SK-N-SH (cell line): ENCODE data around the gene ZNF8. TPM values are rescaled to one million over a fixed set of nuclear protein-coding genes. Genes with fewer than 3 reads are reported as not detected.

Source experiments
- CTCF ChIA-PET: fragments of 300-600, 350-600 bp; formaldehyde crosslinking; extraction: SDS; loops from one replicate; lab custom pipeline; 2021; lab: Yijun Ruan, JAX
- POLR2A ChIA-PET: fragments of 350-600 bp; sonication (Branson Sonifier 250); formaldehyde crosslinking; extraction: SDS; loops from one replicate; lab custom pipeline; 2020; ENCODE audit warnings: antibody characterized with exemption, inconsistent platforms; lab: Yijun Ruan, JAX
- DNase-seq: peaks from one replicate; pipeline ENCODE4 v3.0.0; 2012
- H2AFZ ChIP-seq: fragments of 200-600 bp; sonication (generic); 2 replicates; pipeline ENCODE4 v1.8.1; 2016; ENCODE audit warnings: antibody characterized with exemption, mild to moderate bottlenecking, low read depth
- H3F3A ChIP-seq: fragments of 200-600 bp; sonication (generic); replicated peaks from 2 replicates; pipeline ENCODE3; 2016; ENCODE audit warnings: antibody characterized with exemption, mild to moderate bottlenecking; ENCODE audit not compliant: insufficient read depth
- H3K27ac ChIP-seq, 2 experiments: fragments of 200-500 bp in 1 of 2; fragments of 200-600 bp in 1 of 2; sonication (Bioruptor generic) in 1 of 2; sonication (generic), shearing (Covaris generic) in 1 of 2; 2 replicates each; pipeline versions ENCODE4 v1.5.1 to v1.6.1; 2014 to 2016; ENCODE audit warnings: low read depth in 2 of 2, inconsistent platforms in 1 of 2, low read length in 1 of 2, mild to moderate bottlenecking in 1 of 2, mixed read lengths in 1 of 2
- H3K27me3 ChIP-seq: fragments of 200-600 bp; sonication (generic), shearing (Covaris generic); 2 replicates; pipeline ENCODE4 v1.6.1; 2016; ENCODE audit warnings: mixed run types; ENCODE audit not compliant: insufficient read depth
- H3K36me3 ChIP-seq, 2 experiments: fragments of 200-500 bp in 1 of 2; fragments of 200-600 bp in 1 of 2; sonication (Bioruptor generic) in 1 of 2; sonication (generic) in 1 of 2; replicated peaks in 1 of 2; 2 replicates each; pipeline versions ENCODE3 to v1.5.1; 2014 to 2016; ENCODE audit warnings: low read length in 1 of 2, mild to moderate bottlenecking in 1 of 2; ENCODE audit not compliant: insufficient read depth in 2 of 2, control insufficient read depth in 1 of 2
- H3K4me1 ChIP-seq, 2 experiments: fragments of 200-500 bp in 1 of 2; fragments of 200-600 bp in 1 of 2; sonication (Bioruptor generic) in 1 of 2; sonication (generic), shearing (Covaris generic) in 1 of 2; 2 replicates each; pipeline versions ENCODE4 v1.5.1 to v1.6.1; 2014 to 2016; ENCODE audit warnings: low read depth in 1 of 2, low read length in 1 of 2, mixed run types in 1 of 2; ENCODE audit not compliant: insufficient read depth in 2 of 2, control insufficient read depth in 1 of 2
- H3K4me2 ChIP-seq: fragments of 200-600 bp; sonication (generic), shearing (Covaris generic); 2 replicates; pipeline ENCODE4 v1.6.1; 2017; ENCODE audit warnings: mixed run types
- H3K4me3 ChIP-seq, 2 experiments: fragments of 200-500 bp in 1 of 2; fragments of 200-600 bp in 1 of 2; sonication (Bioruptor generic) in 1 of 2; sonication (generic), shearing (Covaris generic) in 1 of 2; 2 replicates each; pipeline versions ENCODE4 v1.5.1 to v1.8.1; 2014 to 2016; ENCODE audit warnings: low read depth in 2 of 2, inconsistent platforms in 1 of 2, low read length in 1 of 2, mild to moderate bottlenecking in 1 of 2, mixed read lengths in 1 of 2, moderate library complexity in 1 of 2
- H3K79me2 ChIP-seq: fragments of 200-600 bp; sonication (generic); 2 replicates; pipeline ENCODE4 v1.8.1; 2017; ENCODE audit warnings: mild to moderate bottlenecking; ENCODE audit not compliant: insufficient read depth
- H3K9ac ChIP-seq: fragments of 200-600 bp; sonication (generic); 2 replicates; pipeline ENCODE4 v1.6.1; 2017; ENCODE audit warnings: mixed run types
- H3K9me2 ChIP-seq: fragments of 200-600 bp; sonication (generic); 2 replicates; pipeline ENCODE4 v1.6.1; 2017; ENCODE audit warnings: mixed run types
- H3K9me3 ChIP-seq: fragments of 200-600 bp; sonication (generic); 2 replicates; pipeline ENCODE4 v1.6.1; 2017; ENCODE audit warnings: mixed run types, mild to moderate bottlenecking, moderate library complexity
- H4K20me1 ChIP-seq: fragments of 200-600 bp; sonication (generic); 2 replicates; pipeline ENCODE4 v1.6.1; 2017; ENCODE audit warnings: mild to moderate bottlenecking, mixed run types; ENCODE audit not compliant: insufficient read depth
- FOXM1 ChIP-seq: IDR thresholded peaks from 2 replicates; pipeline ENCODE4 v1.4.0; 2012; ENCODE audit warnings: low read depth, mild to moderate bottlenecking
- MEF2A ChIP-seq: IDR thresholded peaks from 2 replicates; pipeline ENCODE4 v1.4.0; 2012; ENCODE audit warnings: low read depth, borderline replicate concordance
- RAD21 ChIP-seq: IDR thresholded peaks from 2 replicates; pipeline ENCODE4 v1.6.1; 2012; ENCODE audit warnings: mild to moderate bottlenecking, low read length
- SIN3A ChIP-seq: IDR thresholded peaks from 2 replicates; pipeline ENCODE4 v1.6.1; 2012; ENCODE audit warnings: low read depth, mild to moderate bottlenecking, low read length, moderate library complexity, borderline replicate concordance
- SMC3 ChIP-seq: IDR thresholded peaks from 2 replicates; pipeline ENCODE4 v1.6.1; 2012; ENCODE audit warnings: low read depth, low read length, improper control_type of control experiment
- TEAD4 ChIP-seq: IDR thresholded peaks from 2 replicates; pipeline ENCODE4 v1.4.0; 2012; ENCODE audit warnings: mild to moderate bottlenecking, borderline replicate concordance; ENCODE audit not compliant: insufficient read depth
- WGBS: methylation state at CpG from one replicate; pipeline ENCODE4 v1.1.6; 2017; ENCODE audit warnings: low lambda C conversion rate; 5-methylcytosine and 5-hydroxymethylcytosine counted together
- polyA plus RNA-seq, 3 experiments: library from polyadenylated mRNA; depleted of rRNA; stranded (reverse); fragments of >200 nt; gene quantifications; 2 replicates each; pipeline ENCODE4 v1.2.3, GENCODE V29; 2012

ZNF8 gene
- polyA plus RNA-seq, 1 of the 3 experiments (the other 2 are of a cell fraction): 1.4 TPM

DNA sequence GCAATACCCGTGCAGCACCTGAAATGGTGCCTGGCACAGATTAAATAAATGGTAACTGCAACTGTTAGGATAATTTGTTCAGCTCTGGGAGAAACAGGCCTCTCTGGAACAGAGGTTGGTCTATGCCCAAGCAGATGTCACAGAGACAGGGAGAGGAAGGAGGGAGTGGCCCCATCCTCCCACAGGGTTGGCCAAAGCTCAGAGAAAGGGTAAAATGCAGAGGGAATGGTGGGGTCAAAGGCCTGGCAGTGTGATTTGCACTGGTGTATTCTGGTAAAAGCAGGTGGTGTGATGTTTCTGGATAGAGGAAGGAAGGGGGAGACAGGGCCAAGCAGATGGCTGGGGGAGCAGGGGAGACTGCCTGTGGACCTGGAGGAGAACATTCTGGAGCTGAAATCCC, 57.5 kb downstream of the ZNF8 start:
- Histone ChIP-seq H3K9me3 (no peaks in the 10 kb centered on the region), H3K27ac (no peak overlapping the region), H3K9ac (no peak overlapping the region), H3K79me2 (peaks cover 15% of the 10 kb centered on the region; the same call in 1 of the 2 replicates), H3K9me2 (no peaks in the 10 kb centered on the region), H3K4me3 (no peak overlapping the region), H4K20me1 (no peaks in the 10 kb centered on the region), H3F3A (no peaks in the 10 kb centered on the region), H3K27me3 (no peaks in the 10 kb centered on the region), H3K4me2 (no peak overlapping the region), H2AFZ (no peak overlapping the region), H3K36me3 (peaks cover 24 to 46% of the 10 kb centered on the region in 2 experiments), H3K4me1 (no peaks in the 10 kb centered on the region)
- CTCF ChIA-PET: no interaction called here
- no peak for DNase-seq
- POLR2A ChIA-PET: interaction anchor here (1.0 kb wide), 1 partner anchor 11 kb away, joined by 5 read pairs; no protein-coding TSS in a partner anchor
- 86% methylated on average over 1 of the region's 1 CpG for WGBS
- TF ChIP-seq FOXM1 (no peak), MEF2A (no peak), SIN3A (no peak)

DNA sequence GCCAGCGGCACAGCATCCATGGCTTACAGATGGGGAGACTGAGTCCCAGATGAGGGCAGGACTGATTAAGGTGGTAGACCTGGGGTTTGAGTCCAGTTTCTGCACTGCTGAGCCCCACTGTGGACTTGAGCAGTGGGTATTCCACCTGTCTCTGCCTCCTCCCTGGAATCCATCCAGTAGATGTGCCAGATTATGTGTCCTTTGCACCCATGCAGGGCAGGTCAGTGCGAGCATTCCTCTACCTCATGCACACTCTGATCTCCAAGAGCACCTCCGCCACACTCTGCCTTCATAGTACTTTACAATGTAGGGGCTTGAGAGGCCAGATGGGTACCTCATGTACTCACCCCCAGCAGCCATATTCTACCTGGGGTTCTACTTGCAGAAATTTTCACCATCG, 58.1 kb downstream of the ZNF8 start:
- CTCF ChIA-PET: no interaction called here
- no peak for DNase-seq
- Histone ChIP-seq H3K9me2 (no peaks in the 10 kb centered on the region), H3K27me3 (no peaks in the 10 kb centered on the region), H4K20me1 (no peaks in the 10 kb centered on the region), H3K4me3 (no peak overlapping the region), H3K4me2 (no peak overlapping the region), H3K36me3 (peaks cover 24 to 50% of the 10 kb centered on the region in 2 experiments), H2AFZ (no peak overlapping the region), H3K4me1 (no peaks in the 10 kb centered on the region), H3K27ac (no peak overlapping the region), H3F3A (no peaks in the 10 kb centered on the region), H3K9me3 (no peaks in the 10 kb centered on the region), H3K79me2 (peaks cover 17% of the 10 kb centered on the region; the same call in 1 of the 2 replicates), H3K9ac (no peak overlapping the region)
- TF ChIP-seq SMC3: no peak
- POLR2A ChIA-PET: interaction anchor here (1.0 kb wide), 1 partner anchor 10 kb away, joined by 5 read pairs; no protein-coding TSS in a partner anchor
- WGBS: 90% methylated on average over 3 of the region's 4 CpGs

DNA sequence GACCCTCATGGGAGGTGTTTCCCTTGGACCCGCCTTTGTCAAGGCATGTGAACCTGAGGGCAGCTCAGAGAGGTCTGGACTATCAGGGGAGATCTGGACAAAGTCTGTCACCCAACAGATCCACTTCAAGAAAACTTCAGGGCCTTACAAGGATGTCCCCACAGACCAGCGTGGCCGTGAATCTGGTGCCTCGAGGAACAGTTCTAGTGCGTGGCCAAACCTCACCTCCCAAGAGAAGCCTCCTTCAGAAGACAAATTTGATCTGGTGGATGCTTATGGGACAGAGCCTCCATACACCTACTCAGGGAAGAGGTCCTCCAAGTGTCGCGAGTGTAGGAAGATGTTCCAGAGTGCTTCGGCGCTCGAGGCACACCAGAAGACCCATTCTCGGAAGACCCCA, 59.6 kb downstream of the ZNF8 start:
- DNase-seq: no peak
- Histone ChIP-seq H3K4me1 (no peaks in the 10 kb centered on the region), H3K27ac (no peak overlapping the region), H2AFZ (no peak overlapping the region), H3K9me3 (no peaks in the 10 kb centered on the region), H3K79me2 (peaks cover 14% of the 10 kb centered on the region; the same call in 1 of the 2 replicates), H3K4me3 (no peak overlapping the region), H3K9me2 (no peaks in the 10 kb centered on the region), H3K27me3 (no peaks in the 10 kb centered on the region), H3K4me2 (no peak overlapping the region), H3K9ac (no peak overlapping the region), H3F3A (no peaks in the 10 kb centered on the region), H4K20me1 (no peaks in the 10 kb centered on the region), H3K36me3 (peaks cover 24 to 52% of the 10 kb centered on the region in 2 experiments)
- TF ChIP-seq TEAD4 (no peak), RAD21 (no peak)
- CTCF ChIA-PET: no interaction called here
- POLR2A ChIA-PET: no interaction called here
- 97% methylated on average over 8 of the region's 11 CpGs for WGBS
